Measurements from ENCODE around the gene KCNQ1OT1. TPM values are rescaled to one million over a fixed set of nuclear protein-coding genes. Genes with fewer than 3 reads are reported as not detected.

Gene KCNQ1OT1
- total RNA-seq, 4 donors from 2014 or later = 0.21 to 1.9 (median 1.2) TPM

DNA sequence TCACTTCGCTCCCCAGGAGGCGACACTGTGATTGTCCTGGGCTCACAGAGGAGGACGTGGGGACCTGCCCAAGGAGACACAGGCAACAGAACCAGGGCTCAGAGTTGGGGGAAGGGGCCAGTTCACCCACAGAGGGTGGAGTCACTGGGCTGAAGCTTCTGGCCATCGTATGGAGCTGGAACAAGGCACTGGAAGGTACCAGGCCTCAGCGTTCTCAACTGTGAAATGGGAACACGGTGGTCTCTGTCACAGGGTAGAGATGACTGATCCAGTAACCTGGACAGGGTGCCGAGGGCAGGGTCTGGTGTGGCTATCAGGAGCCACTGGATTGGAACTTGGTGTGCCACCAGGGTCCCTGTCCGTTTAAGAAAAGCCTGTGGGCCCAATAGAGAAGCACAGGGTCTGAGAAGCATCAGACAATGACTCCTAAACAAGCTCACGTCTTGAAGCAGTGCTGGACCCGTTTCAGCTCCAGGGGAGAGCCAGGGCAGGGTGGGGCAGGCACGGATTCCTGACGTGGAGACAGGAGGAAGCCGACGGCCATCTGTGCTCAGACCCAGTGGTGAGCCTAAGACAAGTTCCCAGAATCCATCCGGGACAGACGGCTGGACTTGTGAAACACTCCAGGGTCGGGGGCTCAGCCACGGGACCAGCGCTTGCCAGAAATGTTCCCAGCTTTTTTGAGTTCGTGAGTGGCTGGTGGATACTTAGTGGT, 25.0 kb upstream of the KCNQ1OT1 start:
- Histone ChIP-seq H3K27ac (peak overlapping the region in 1 of 4 donors; percentile 4), H3K4me3 (no peak overlapping the region), H3K36me3 (no peaks in the 10 kb centered on the region), H3K27me3 (no peaks in the 10 kb centered on the region), H3K4me1 (peaks cover 0 to 6% (median 0%) of the 10 kb centered on the region in 3 donors), H3K9me3 (no peaks in the 10 kb centered on the region)
- intact Hi-C loops (cut with DNase I) = no loop called here
- DNase-seq = no peak
- WGBS, 2 donors = 60 to 65% methylated on average over 12 to 14 of the region's 20 CpGs
- TF ChIP-seq CTCF (IDR thresholded peaks at IDR 0.05) (no peak), POLR2A (IDR thresholded peaks at IDR 0.05) (no peak)

DNA sequence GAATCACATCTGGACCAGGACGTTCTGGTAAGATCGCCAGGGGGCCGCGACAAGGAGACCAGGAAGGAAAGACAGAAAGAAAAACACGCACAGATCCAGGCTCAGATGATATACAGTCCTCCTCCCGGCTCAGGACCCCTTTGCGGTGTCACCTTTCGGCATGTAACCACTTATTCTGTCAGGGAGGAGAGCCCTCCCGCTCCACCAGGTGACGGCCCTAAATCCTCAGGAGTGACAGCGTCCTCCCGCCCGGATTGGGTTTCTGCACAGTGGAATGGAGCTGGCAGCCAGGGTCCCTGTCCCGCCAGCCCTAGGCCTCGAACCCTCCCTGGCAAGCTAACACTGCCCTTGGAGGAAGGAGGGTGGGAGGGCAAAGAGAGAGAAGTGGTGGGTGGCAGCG, 24.3 kb upstream of the KCNQ1OT1 start:
- Histone ChIP-seq H3K36me3 (no peaks in the 10 kb centered on the region), H3K4me1 (peaks cover 0 to 6% (median 0%) of the 10 kb centered on the region in 3 donors), H3K4me3 (no peak overlapping the region), H3K27me3 (no peaks in the 10 kb centered on the region), H3K9me3 (no peaks in the 10 kb centered on the region), H3K27ac (no peak overlapping the region)
- no peak for DNase-seq
- 89 to 92% methylated on average over 8 to 11 of the region's 16 CpGs for WGBS, 2 donors
- TF ChIP-seq POLR2A (IDR thresholded peaks at IDR 0.05) = no peak
- TF ChIP-seq CTCF (IDR thresholded peaks at IDR 0.05) = no peak
- intact Hi-C loops (cut with DNase I) = no loop called here

DNA sequence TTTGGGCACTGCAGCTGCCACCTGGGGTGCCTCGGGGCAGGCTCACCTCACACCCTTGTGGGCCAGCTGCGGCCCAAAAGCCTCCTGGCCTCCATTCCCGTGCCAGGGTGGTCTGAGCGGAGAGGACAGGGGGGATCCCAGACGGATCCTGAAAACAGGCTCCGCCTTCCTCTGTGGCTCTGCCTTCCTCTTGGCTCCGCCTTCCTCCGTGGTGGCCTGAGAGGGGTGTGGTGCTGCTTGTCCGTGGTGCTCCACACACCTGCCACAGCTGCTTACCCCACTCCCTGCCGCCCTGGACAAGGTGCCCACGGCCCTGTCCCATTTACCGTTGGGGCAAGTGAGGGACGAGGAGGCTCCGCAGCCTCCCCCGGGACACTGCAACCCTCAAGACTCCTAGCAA, 23.2 kb upstream of the KCNQ1OT1 start:
- Histone ChIP-seq H3K36me3 (no peaks in the 10 kb centered on the region), H3K4me1 (peaks cover 0 to 9% (median 0%) of the 10 kb centered on the region in 3 donors), H3K27ac (no peak overlapping the region), H3K27me3 (no peaks in the 10 kb centered on the region), H3K4me3 (no peak overlapping the region), H3K9me3 (no peaks in the 10 kb centered on the region)
- TF ChIP-seq CTCF (IDR thresholded peaks at IDR 0.05) (no peak), POLR2A (IDR thresholded peaks at IDR 0.05) (no peak)
- no peak for DNase-seq
- intact Hi-C loops (cut with DNase I) = no loop called here
- WGBS, 2 donors = 80% methylated on average over 4 of the region's 15 CpGs; no CpG with 5 or more reads in 1 of the 2 donors

- WGBS, 2 donors = 65 to 83% methylated on average over 18 to 19 of the region's 27 CpGs
- H3K4me1 ChIP-seq = peaks cover 0 to 17% (median 0%) of the 10 kb centered on the region in 3 donors
- no peak overlapping the region for H3K27ac ChIP-seq
- no peak for DNase-seq
- no peaks in the 10 kb centered on the region for H3K27me3 ChIP-seq
- no peaks in the 10 kb centered on the region for H3K36me3 ChIP-seq
- H3K4me3 ChIP-seq = no peak overlapping the region
- intact Hi-C loops (cut with DNase I) = no loop called here
- no peak for TF ChIP-seq POLR2A (IDR thresholded peaks at IDR 0.05)
- TF ChIP-seq CTCF (IDR thresholded peaks at IDR 0.05) = no peak
- no peaks in the 10 kb centered on the region for H3K9me3 ChIP-seq
Measured at GRCh38 chr11:2721210-2721916, 21.6 kb upstream of the KCNQ1OT1 start.

Data from esophagus squamous epithelium (tissue), 5 donors.